ENCODE data around the gene EMC9. TPM values are rescaled to one million over a fixed set of nuclear protein-coding genes. Genes with fewer than 3 reads are reported as not detected.

Gene EMC9
- total RNA-seq, 1 donor from 2014 or later = 14.0 TPM

DNA sequence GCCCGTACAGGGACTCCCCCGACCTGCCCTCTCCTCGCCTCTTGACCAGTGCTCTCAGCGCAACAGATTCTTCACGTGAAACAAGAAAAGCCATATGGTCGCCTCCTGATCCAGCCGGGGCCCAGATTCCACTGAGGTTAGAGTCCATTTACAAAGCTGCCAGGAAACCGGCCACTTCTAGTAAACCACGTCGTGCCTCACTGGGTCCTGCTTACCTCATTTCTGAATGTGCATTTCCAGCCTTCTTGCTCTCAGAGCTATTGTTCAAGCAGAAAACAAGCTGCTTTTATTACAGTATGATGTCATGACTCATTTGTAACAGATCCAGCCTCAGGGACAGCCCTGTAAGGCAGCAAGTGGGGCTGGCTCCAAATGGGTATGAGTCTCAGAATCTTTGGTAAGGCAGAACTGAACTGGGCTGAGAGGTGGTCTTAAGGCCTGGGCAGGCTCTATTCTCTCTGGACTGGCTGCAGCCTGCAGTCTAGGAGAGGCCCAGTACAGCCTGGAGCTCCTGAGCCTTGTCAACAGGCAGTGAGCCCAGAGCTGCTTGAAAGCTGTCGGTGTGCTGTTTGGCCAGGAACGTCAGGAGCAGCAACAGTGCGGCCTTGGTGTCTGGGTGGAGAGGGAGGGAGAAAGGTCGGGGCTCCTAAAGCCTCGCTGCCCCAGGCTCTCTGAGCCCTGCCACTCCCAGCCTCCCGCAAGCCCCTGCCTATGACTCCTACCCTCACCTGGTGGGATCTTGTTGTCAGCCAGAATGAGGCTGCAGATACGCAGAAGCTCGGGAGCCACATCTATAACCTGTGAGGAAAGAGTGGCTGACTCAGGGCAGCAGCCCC is 38.8 kb upstream of the EMC9 start:
- Mint-ChIP-seq H3K27me3 (ENCODE audit: low read depth) (no peaks in the 10 kb centered on the region), H3K4me1 (ENCODE audit: low read depth) (no peaks in the 10 kb centered on the region), H3K36me3 (ENCODE audit: low read depth) (peaks cover 21% of the 10 kb centered on the region), H3K4me3 (ENCODE audit: unreplicated experiment) (no peak overlapping the region), H3K27ac (ENCODE audit: unreplicated experiment) (no peak overlapping the region), H3K9me3 (ENCODE audit: low read depth) (no peaks in the 10 kb centered on the region)
- TF ChIP-seq CTCF (IDR thresholded peaks at IDR 0.05) = no peak
- no peak for DNase-seq (ENCODE audit: low spot score)

DNA sequence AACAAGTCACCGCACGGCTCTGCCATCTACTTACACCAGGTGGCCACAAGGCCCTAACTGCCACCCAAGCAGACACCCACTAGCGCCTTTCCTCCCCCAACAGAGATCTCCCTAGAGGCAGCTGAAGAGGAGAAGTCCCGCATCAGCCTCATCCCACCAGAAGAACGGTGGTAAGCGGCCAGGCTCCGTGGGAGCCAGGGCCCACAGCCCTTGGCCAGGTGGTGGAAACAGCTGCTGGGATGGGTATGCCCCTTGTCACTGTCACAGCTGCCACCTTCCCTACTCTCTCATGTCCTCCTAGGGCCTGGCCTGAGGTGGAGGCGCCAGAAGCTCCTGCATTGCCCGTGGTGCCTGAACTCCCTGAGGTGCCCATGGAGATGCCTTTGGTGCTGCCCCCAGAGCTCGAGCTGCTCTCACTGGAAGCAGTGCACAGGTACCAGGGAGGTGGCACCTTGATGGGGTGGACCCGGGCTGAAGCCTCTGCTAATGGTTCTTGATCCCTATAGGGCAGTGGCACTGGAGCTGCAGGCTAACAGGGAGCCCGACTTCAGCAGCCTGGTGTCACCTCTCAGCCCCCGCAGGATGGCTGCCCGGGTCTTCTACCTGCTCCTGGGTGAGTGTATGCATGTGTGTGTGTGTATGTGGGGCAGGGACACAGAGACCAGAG is 38.0 kb upstream of the EMC9 start:
- no peak for DNase-seq (ENCODE audit: low spot score)
- Mint-ChIP-seq H3K27me3 (ENCODE audit: low read depth) (no peaks in the 10 kb centered on the region), H3K4me1 (ENCODE audit: low read depth) (no peaks in the 10 kb centered on the region), H3K36me3 (ENCODE audit: low read depth) (peaks cover 21% of the 10 kb centered on the region), H3K27ac (ENCODE audit: unreplicated experiment) (no peak overlapping the region), H3K9me3 (ENCODE audit: low read depth) (no peaks in the 10 kb centered on the region), H3K4me3 (ENCODE audit: unreplicated experiment) (no peak overlapping the region)
- no peak for TF ChIP-seq CTCF (IDR thresholded peaks at IDR 0.05)

DNA sequence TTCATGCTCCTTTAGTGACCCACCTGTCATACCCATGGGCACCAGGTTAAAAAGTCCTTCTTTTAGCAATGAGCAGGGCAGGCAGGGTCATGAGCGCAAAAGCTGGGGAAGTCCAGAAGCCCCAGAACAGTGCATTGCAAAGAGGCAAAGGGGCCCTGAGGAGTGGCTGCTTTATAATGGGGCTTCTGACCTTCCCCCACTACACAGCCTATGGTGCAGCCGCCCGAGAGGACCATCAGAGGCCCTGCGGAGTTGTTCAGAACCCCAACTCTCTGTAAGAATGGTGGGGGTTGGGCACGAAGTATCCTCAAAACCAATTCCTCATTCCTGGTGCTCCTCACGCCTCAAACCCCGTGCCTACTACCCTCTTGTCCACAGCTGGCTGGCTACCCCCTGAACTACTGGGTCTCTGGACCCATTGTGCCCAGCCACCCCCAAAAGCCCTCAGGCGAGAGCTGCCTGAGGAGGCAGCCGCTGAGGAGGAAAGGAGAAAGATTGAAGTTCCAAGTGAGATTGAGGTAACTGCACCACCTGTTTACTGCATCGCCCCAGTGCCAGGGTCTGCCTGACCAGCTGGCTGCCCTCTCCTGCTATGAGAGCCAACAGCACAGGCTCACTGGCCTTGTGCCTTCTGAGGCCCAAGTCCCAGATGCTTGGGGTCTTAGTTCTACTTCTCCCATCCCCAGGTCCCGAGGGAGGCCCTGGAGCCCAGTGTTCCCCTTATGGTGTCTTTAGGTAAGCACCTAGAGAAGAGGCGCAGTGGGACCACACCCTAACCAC is 37.2 kb upstream of the EMC9 start:
- DNase-seq (ENCODE audit: low spot score) = no peak
- Mint-ChIP-seq H3K9me3 (ENCODE audit: low read depth) (no peaks in the 10 kb centered on the region), H3K36me3 (ENCODE audit: low read depth) (peaks cover 21% of the 10 kb centered on the region), H3K27ac (ENCODE audit: unreplicated experiment) (no peak overlapping the region), H3K4me1 (ENCODE audit: low read depth) (no peaks in the 10 kb centered on the region), H3K27me3 (ENCODE audit: low read depth) (no peaks in the 10 kb centered on the region), H3K4me3 (ENCODE audit: unreplicated experiment) (no peak overlapping the region)
- no peak for TF ChIP-seq CTCF (IDR thresholded peaks at IDR 0.05)

GRCh38 chr14:24177891-24178290 is 36.5 kb upstream of the EMC9 start:
- Mint-ChIP-seq H3K4me1 (ENCODE audit: low read depth) (no peaks in the 10 kb centered on the region), H3K36me3 (ENCODE audit: low read depth) (peaks cover 18% of the 10 kb centered on the region), H3K9me3 (ENCODE audit: low read depth) (no peaks in the 10 kb centered on the region), H3K27ac (ENCODE audit: unreplicated experiment) (no peak overlapping the region), H3K27me3 (ENCODE audit: low read depth) (no peaks in the 10 kb centered on the region), H3K4me3 (ENCODE audit: unreplicated experiment) (no peak overlapping the region)
- no peak for TF ChIP-seq CTCF (IDR thresholded peaks at IDR 0.05)
- no peak for DNase-seq (ENCODE audit: low spot score)

All from chondrocyte (in vitro differentiated cells).